A549 treated with dexamethasone at 1 μM for 4 hours (cell line): ENCODE data around the gene APAF1. TPM values are rescaled to one million over a fixed set of nuclear protein-coding genes. Genes with fewer than 3 reads are reported as not detected.

Experiments used
- total RNA-seq: library from RNA; stranded (reverse); fragments of 200-300 nt; extraction: Qiagen RNA extraction; gene quantifications from 5 replicates; pipeline ENCODE4 v1.2.3, GENCODE V29; 2022

Gene APAF1
- 9.9 to 17.9 TPM (median 14.5 TPM) in 5 replicates for total RNA-seq

GRCh38 chr12:98644712-98645571, at the start of gene APAF1, which contains the start of gene IKBIP:
Gene APAF1 (plus strand): TSS chr12:98645290. CDS start chr12:98648360, 3,070 bp downstream.
Gene IKBIP (minus strand): TSS chr12:98644788. CDS start chr12:98644701, 87 bp downstream.

Other genes with a start within 250 kb of the APAF1 start
- 74.1 to 98.1 TPM (median 93.1 TPM) in 5 replicates for gene TMPO, start 129.7 kb upstream of the APAF1 start, total RNA-seq
- 716 to 751 TPM (median 730 TPM) in 5 replicates for gene SLC25A3, start 51.6 kb upstream of the APAF1 start, total RNA-seq
- gene IKBIP, start 502 bp upstream of the APAF1 start, total RNA-seq = 65.6 to 68.3 TPM (median 66.8 TPM) in 5 replicates